GM18907 (cell line): ENCODE data around the gene ADCY9.

Source experiments
- ATAC-seq: cut with Tn5 transposase; IDR thresholded peaks from one replicate; pipeline ENCODE4 v1.9.1; 2021; ENCODE audit warnings: mild to moderate bottlenecking, moderate library complexity; ENCODE audit not compliant: unreplicated experiment

The ADCY9 gene

DNA sequence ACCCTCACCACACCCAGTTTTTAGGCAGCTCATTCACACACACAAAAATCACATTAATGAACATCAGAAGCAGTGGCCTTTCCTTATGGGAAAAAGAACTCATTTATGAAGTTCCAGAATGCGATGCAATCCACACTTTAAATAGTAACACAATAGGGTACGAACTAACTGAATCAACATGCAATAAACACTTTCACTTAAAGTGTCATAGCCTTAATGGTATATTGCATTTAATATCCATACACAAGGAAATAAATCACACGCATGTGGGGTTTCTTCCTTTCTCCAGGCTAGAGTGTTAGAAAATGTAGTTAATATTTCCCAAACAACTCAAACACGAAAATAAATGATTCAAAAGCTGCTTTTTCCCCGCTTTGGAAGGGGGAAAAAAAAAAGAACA, 19.7 kb downstream of the ADCY9 start:
- ATAC-seq = no peak

DNA sequence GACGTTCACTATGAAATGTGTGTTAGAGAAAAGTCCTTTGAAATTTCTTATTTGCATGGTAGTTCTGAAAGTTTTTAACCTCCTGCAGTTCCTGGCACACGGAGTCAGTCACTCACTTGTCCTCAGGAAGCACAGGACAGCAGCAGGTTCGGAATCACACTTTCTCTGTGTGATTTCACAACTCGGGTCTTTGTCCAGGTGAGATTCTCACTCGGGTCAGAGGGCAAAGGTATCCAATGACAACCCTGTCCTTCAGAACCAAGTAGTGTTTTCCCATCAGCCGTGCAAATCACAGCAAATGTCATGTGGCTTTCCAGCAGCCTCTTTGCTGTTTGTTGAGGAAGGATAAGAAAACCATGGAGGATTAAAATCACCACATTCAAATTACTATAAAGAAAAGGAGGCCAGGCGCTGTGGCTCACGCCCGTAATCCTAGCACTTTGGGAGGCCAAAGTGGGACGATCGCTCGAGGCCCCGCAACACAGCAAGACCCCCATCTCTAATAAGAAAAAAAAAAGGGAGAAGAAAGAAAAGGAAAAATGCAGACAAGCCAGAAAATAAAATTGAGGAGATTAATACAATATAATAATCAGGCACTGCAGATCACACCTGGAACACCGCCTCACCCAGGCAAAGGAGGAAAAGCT, 22.0 kb downstream of the ADCY9 start:
- no peak for ATAC-seq

GRCh38 chr16:4093495-4094126, 22.6 kb downstream of the ADCY9 start:
- no peak for ATAC-seq

- no peak for ATAC-seq
Measured at GRCh38 chr16:4092547-4093265, 23.5 kb downstream of the ADCY9 start.

DNA sequence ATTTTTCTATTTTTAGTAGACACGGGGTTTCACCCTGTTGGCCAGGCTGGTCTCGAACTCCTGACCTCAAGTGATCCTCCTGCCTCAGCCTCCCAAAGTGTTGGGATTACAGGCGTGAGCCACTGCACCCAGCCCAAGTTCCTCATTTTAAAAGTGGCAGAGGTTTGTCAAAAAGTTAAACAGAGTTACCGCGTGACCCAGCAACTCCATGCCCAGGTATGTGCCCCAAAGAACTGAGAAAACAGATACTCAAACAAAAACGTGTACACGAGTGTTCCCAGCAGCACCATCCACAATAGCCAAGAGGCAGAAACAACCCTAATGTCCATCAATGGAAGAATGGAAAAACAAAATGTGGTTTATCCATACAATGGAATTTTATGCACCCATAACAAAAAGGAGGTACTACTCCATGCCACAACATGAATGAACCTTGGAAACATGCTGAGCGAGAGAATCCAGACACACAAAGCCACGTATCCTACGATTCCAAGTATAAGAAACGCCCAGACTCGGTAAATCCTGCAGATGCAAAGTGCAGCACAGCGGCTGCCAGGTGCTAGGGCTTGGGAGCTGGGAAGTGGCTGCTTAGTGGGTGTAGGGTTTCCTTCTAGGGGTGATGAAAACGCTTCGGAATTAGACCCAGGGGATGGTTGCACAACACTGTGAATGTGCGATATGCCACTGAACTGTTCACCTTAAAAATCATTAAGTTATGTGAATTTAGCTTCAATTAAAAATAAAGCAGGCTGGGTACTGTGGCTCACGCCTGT, 24.8 kb downstream of the ADCY9 start:
- ATAC-seq = no peak

- no peak for ATAC-seq
Measured at GRCh38 chr16:4090351-4090851, 25.8 kb downstream of the ADCY9 start.

DNA sequence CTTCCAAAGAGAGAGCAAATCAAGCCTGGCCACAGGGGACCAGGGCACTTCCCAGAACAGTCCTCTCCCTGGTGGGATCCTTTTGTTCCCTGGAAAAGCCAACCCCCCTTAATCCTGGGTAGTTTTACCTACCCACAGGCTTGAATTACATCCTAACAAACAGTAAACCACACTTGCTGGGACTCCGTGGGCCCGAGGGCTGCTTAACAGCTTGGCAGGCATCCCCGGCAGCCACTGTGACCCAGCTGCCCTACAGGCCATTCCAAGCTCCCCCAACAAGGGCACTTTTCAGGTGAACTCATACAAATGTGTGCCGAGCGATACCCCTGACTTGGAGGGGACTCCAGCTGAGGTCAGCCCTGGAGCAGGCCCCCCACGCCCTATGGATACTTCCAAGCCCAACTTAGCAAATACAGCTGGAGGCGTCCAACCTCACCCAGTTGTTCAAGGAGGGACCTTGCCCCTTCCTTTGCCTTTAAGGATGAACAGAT, 26.4 kb downstream of the ADCY9 start:
- ATAC-seq = no peak

- no peak for ATAC-seq
Measured at GRCh38 chr16:4089251-4089810, 26.9 kb downstream of the ADCY9 start.

DNA sequence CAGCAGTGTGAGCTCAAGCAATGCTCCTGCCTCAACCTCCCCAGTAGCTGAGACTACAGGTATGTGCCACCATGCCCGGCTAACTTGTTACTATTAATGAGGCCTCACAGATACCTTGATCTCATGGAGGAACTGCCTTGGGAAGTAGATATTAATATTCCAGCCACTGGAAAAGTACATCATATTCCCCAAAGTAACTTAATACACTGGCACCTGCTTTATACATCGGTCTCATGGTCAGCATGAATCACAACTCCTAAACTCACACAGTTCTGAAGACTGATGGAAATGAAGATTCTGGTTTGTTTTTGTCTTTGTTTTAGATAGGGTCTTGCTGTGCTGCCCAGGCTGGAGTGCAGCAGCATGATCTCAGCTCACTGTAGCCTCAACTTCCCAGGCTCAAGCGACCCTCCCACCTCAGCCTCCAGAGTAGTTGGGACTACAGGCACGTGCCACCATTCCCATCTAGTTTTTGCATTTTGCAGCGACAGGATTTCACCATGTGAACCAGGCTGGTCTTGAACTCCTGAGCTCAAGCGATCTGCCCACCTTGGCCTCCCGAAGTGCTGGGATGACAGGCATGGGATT, 28.2 kb downstream of the ADCY9 start:
- no peak for ATAC-seq

DNA sequence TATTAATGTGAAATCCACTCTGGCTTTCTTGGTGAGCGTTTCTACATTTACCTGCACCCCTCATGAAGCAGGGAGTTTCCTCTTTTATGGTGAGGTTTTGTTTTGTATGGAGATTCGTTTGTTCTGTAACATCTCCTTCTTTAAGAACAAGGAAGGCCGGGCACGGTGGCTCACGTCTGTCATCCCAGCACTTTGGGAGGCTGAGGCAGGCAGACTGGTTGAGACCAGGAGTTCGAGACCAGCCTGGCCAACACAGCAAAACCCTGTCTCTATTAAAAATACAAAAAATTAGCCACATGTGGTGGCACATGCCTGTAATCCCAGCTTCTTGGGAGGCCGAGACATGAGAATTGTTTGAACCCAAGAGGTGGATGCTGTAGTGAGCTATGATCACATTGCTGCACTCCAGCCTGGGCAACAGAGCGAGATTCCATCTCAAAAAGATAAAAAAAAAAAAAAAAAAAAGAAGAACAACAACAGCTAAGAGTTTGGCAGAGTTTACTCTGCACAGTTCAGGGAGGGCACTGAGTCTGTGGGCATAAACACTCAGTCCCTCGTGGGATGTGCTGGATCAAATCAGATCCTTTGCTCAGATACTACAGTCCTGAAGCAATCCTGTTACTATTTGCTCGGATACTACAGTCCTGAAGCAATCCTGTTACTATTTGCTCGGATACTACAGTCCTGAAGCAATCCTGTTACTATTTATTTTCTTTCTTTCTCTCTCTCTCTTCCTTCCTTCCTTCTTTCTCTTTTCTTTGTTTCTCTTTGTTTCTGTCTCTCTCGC, 28.9 kb downstream of the ADCY9 start:
- ATAC-seq = no peak

DNA sequence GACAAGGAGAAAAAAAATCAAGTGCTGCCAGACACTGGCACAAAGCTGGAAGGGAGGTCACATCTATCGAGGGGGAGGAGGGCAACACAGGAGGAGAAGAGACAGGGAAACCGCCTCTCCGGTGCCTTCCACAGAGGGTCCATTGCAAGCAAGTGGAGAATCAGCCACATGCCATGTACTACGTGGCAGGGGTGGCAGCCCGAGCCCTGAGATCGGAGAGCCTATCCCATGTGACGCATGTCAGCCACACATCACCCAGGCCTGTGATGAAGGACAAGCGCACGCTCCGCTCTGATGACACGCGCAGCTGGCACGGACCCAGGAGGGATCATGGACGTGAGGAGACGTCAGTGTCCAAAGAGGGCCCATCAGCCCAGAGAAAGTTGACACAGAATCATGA, 30.1 kb downstream of the ADCY9 start:
- ATAC-seq = no peak

GRCh38 chr16:4085405-4085970, 30.8 kb downstream of the ADCY9 start:
- no peak for ATAC-seq

DNA sequence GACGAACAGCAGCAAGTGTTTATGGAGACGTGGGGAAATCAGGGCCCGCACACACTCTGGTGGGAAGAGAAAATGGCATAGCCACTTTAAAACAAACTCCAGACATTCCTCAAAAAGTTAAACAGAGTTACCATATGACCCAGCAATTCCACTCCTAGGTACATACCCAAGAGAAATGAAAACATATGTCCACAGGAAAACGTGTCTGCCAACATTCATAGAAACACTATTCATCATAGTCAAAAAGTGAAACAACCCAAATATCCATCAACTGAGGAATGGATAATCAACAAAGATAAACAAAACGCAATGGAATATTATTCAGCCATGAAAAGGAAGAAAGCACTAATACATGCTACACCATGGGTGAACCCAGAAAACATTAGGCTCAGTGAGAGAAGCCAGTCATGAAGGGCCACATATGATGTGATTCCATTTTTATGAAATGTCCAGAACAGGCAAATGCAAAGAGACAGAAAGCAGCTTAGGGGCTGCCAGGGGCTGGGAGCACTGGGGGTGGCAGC, 32.8 kb downstream of the ADCY9 start:
- no peak for ATAC-seq

GRCh38 chr16:4082474-4083044, 33.7 kb downstream of the ADCY9 start:
- no peak for ATAC-seq

- no peak for ATAC-seq
Measured at GRCh38 chr16:4081521-4082021, 34.7 kb downstream of the ADCY9 start.

GRCh38 chr16:4081047-4081446, 35.2 kb downstream of the ADCY9 start:
- ATAC-seq = no peak

GRCh38 chr16:4077174-4077649, 39.0 kb downstream of the ADCY9 start:
- ATAC-seq = no peak

DNA sequence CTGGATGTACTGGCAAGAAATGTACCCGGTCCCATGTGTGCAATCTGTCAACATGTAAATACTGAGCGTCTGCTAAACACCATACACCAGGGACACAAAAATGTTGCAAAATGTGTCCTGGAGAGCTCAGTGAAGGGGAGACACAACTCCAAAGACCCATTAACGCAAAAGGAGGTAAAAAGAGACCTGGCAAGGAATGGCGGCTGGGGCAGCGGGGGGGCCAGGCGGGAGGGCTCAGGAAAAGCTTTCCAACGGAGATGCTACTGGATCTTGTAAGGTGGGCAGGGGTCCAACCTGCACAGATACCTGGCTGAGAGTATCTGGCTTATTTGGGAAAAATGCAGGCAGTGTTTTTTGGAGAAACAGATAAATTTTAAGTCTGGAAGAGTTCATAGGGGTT, 40.7 kb downstream of the ADCY9 start:
- ATAC-seq = no peak
